Measurements from ENCODE around the gene CDK18.

CDK18 gene

DNA sequence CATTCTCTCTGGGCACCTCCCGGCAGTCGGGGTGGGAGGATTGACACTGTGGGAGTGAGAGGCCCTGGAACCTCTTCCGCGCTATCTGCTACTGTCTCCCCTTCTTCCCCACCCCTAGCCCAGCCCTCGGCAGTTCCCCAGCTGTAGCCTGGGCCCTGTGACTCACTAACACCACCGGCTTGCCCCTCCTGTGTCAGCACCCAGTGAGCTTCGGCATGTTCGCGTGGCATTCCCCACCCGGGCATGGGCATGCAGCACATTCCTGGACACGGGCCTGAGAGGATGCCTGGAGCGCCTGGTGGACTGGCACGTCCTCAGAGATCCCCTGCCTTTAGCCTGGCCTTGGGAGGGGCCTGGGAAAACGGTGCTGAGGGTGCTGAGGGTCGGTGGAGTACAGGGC lies 1.3 kb downstream of the CDK18 start:
- H3K4me3 ChIP-seq (replicated peaks; ENCODE audit: low read depth, low read length): no peak overlapping the region

GRCh38 chr1:205506409-205507200 lies 2.1 kb downstream of the CDK18 start:
- no peak overlapping the region for H3K4me3 ChIP-seq (replicated peaks; ENCODE audit: low read depth, low read length)
- TF ChIP-seq, protein P1, sequence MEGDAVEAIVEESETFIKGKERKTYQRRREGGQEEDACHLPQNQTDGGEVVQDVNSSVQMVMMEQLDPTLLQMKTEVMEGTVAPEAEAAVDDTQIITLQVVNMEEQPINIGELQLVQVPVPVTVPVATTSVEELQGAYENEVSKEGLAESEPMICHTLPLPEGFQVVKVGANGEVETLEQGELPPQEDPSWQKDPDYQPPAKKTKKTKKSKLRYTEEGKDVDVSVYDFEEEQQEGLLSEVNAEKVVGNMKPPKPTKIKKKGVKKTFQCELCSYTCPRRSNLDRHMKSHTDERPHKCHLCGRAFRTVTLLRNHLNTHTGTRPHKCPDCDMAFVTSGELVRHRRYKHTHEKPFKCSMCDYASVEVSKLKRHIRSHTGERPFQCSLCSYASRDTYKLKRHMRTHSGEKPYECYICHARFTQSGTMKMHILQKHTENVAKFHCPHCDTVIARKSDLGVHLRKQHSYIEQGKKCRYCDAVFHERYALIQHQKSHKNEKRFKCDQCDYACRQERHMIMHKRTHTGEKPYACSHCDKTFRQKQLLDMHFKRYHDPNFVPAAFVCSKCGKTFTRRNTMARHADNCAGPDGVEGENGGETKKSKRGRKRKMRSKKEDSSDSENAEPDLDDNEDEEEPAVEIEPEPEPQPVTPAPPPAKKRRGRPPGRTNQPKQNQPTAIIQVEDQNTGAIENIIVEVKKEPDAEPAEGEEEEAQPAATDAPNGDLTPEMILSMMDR (IDR thresholded peaks at IDR 0.05; ENCODE audit: low read length, missing control alignments): no peak
- no peak for DNase-seq (ENCODE audit: low read depth)

More for the DNA sequence above, 1.3 kb downstream of the CDK18 start:
- TF ChIP-seq, protein P1 (IDR thresholded peaks at IDR 0.05; ENCODE audit: low read length, missing control alignments): no peak
- no peak for DNase-seq (ENCODE audit: low read depth)

- DNase-seq (ENCODE audit: low read depth): no peak
- no peak overlapping the region for H3K4me3 ChIP-seq (replicated peaks; ENCODE audit: low read depth, low read length)
- TF ChIP-seq, protein P1 (IDR thresholded peaks at IDR 0.05; ENCODE audit: low read length, missing control alignments): no peak
Observed at GRCh38 chr1:205508227-205508714, 3.8 kb downstream of the CDK18 start.

GRCh38 chr1:205510308-205510950 lies 6.0 kb downstream of the CDK18 start:
- TF ChIP-seq, protein P1 (IDR thresholded peaks at IDR 0.05; ENCODE audit: low read length, missing control alignments): no peak
- no peak for DNase-seq (ENCODE audit: low read depth)
- no peak overlapping the region for H3K4me3 ChIP-seq (replicated peaks; ENCODE audit: low read depth, low read length)

DNA sequence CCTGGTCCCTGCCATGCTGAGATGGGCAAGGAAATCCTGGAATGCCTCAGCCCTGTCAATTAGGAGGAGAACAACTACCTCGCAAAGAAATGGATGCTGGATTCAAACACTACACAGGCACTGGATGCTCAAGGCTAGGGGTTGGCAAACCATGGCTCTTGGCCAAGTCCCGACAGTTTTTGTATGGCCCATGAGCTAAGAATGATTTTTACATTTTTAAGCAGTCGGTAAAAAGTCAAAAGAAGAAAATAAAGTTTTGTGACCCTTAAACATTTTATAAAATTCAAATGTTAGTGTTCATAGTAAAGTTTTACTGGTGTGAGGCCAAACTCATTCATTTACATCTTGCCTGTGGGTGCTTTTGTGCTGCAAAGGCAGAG lies 6.5 kb downstream of the CDK18 start:
- TF ChIP-seq, protein P1 (IDR thresholded peaks at IDR 0.05; ENCODE audit: low read length, missing control alignments): no peak
- DNase-seq (ENCODE audit: low read depth): no peak
- H3K4me3 ChIP-seq (replicated peaks; ENCODE audit: low read depth, low read length): no peak overlapping the region

DNA sequence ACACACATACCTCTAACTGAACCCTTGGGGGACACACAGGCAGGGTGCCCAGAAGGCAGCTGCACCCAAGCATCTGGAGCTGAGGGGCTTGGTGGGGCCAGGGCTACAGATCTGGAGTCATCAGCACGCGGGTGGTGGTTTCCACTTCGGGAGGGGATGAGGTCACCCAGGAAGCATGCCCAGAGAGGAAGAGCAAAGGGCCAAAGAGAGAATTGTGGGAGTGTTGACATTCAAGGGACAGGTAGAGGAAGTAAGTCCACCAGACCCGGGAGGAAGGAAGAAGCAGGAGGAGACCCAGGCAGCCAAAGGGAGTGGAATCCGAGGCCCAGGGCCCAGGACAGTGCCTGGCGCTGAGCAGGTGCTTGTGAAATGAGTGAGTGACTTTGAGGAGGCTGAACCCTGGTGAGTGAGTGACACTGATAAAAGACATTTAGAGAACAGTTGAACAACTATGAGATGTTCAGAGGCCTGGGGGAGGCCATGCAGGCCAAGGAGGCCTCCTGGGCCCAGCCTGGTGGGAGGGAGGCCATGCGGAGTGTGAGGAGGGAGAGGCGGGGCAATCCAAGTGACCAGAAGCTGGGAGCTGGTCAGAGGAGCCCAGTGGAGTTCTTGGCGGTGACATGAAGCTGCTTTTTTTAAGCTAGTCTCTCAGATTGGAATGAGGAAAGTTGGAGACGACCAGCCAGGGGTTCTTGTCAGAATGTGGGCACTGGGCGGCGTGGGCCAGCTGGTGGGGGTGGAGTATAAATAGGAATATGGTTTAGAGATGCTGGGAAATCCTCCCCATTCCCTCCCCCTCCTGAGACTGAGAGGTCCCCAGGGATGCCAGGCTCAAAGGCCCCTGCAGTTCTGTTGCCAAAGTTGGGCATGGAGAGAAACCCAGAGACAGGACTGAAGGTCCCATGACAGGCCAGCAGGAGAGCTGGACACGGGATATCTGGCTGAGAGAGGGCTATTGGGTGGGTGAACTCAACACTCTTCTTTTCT lies 7.9 kb downstream of the CDK18 start:
- TF ChIP-seq, protein P1 (IDR thresholded peaks at IDR 0.05; ENCODE audit: low read length, missing control alignments): no peak
- DNase-seq (ENCODE audit: low read depth): no peak
- H3K4me3 ChIP-seq (replicated peaks; ENCODE audit: low read depth, low read length): no peak overlapping the region
